K562 (cell line): Measurements from ENCODE around the gene TOM1L2. TPM values are rescaled to one million over a fixed set of nuclear protein-coding genes. Genes with fewer than 3 reads are reported as not detected.

Experiments
- ATAC-seq: fragments of 200-7000 bp; cut with Tn5 transposase; 3 replicates; pipeline ENCODE4 v1.9.1; 2020; ENCODE audit warnings: moderate library complexity
- BruUV-seq: library from RNA; stranded (reverse); fragments of 400-500 nt; replicated peaks from 2 replicates; lab custom pipeline; 2021; lab: Mats Ljungman, UMichigan
- CTCF ChIA-PET: fragments of 300-600 bp; formaldehyde crosslinking; extraction: SDS; loops from one replicate; lab custom pipeline; 2021; ENCODE audit warnings: low intra/inter-chr PET ratio; lab: Yijun Ruan, JAX
- POLR2A ChIA-PET: fragments of 300-600, 350-650 bp; sonication (Branson Sonifier 250); formaldehyde crosslinking; extraction: SDS; loops from one replicate; lab custom pipeline; 2021; ENCODE audit warnings: antibody characterized with exemption, inconsistent platforms; lab: Yijun Ruan, JAX
- DNase-seq, 4 experiments: peaks; one replicate each; pipeline versions ENCODE4 v3.0.0 to v3.0.0-alpha.2; 2011 to 2018; ENCODE audit warnings: low spot score in 3 of 4, mixed read lengths in 3 of 4; ENCODE audit errors: extremely low read depth in 1 of 4
- FAIRE-seq: peaks from 2 replicates; lab custom pipeline; 2011; peaks lifted over from hg19 to GRCh38; lab: Jason Lieb, UNC
- H2AFZ ChIP-seq: 2 replicates; pipeline ENCODE4 v1.6.0; 2011; ENCODE audit warnings: low read depth, low read length, control low read depth, inconsistent platforms
- H3K27ac ChIP-seq: fragments of 200-600 bp; 3 replicates; pipeline ENCODE4 v1.8.0; 2011; ENCODE audit warnings: low read depth, mild to moderate bottlenecking, control low read depth, inconsistent platforms, low read length, moderate library complexity, mixed read lengths; ENCODE audit errors: extremely low read depth
- H3K27me3 ChIP-seq, 2 experiments: fragments of 300-600 bp in 1 of 2; 2 replicates in 1 of 2; 3 replicates in 1 of 2; pipeline versions ENCODE4 v1.6.0 to v1.8.0; 2011; ENCODE audit warnings: inconsistent platforms in 2 of 2, low read length in 2 of 2, mild to moderate bottlenecking in 1 of 2, mixed read lengths in 1 of 2, moderate library complexity in 1 of 2; ENCODE audit not compliant: control insufficient read depth in 2 of 2, insufficient read depth in 2 of 2
- H3K36me3 ChIP-seq: fragments of 300-600 bp; 3 replicates; pipeline ENCODE4 v1.8.0; 2011; ENCODE audit warnings: mild to moderate bottlenecking, low read length, inconsistent platforms; ENCODE audit not compliant: control insufficient read depth, insufficient read depth
- H3K4me1 ChIP-seq, 2 experiments: fragments of 200-600 bp in 1 of 2; replicated peaks in 1 of 2; 2 replicates in 1 of 2; 3 replicates in 1 of 2; pipeline versions ENCODE4 v1.5.1 to v1.8.0; 2011; ENCODE audit warnings: inconsistent platforms in 2 of 2, low read length in 2 of 2, mild to moderate bottlenecking in 1 of 2, mixed read lengths in 1 of 2, moderate library complexity in 1 of 2; ENCODE audit not compliant: control insufficient read depth in 2 of 2, insufficient read depth in 2 of 2
- H3K4me2 ChIP-seq: 2 replicates; pipeline ENCODE4 v1.6.1; 2011; ENCODE audit warnings: low read length, control low read depth, inconsistent platforms, mixed read lengths; ENCODE audit not compliant: insufficient read depth
- H3K4me3 ChIP-seq: fragments of 200-600 bp; sonication (generic), shearing (Covaris generic); 2 replicates; pipeline ENCODE4 v1.5.1; 2016; ENCODE audit warnings: control low read depth, inconsistent platforms
- H3K79me2 ChIP-seq: fragments of 200-600 bp; 3 replicates; pipeline ENCODE4 v1.8.0; 2011; ENCODE audit warnings: low read length, inconsistent platforms; ENCODE audit not compliant: control insufficient read depth, insufficient read depth
- H3K9ac ChIP-seq, 2 experiments: 2 replicates each; pipeline versions ENCODE4 v1.6.0 to v1.6.1; 2011; ENCODE audit warnings: low read depth in 2 of 2, low read length in 2 of 2, control low read depth in 1 of 2, inconsistent platforms in 1 of 2, mild to moderate bottlenecking in 1 of 2, mixed read lengths in 1 of 2; ENCODE audit not compliant: insufficient read depth in 1 of 2
- H3K9me1 ChIP-seq: one replicate; pipeline ENCODE4 v1.6.0; 2011; ENCODE audit warnings: inconsistent platforms, mild to moderate bottlenecking, low read length, moderate library complexity; ENCODE audit not compliant: control insufficient read depth, insufficient read depth
- H3K9me3 ChIP-seq: replicated peaks from 2 replicates; pipeline ENCODE4 v1.5.1; 2011; ENCODE audit warnings: low read depth, low read length, inconsistent platforms; ENCODE audit not compliant: control insufficient read depth, insufficient read depth
- H4K20me1 ChIP-seq: replicated peaks from 2 replicates; pipeline ENCODE4 v1.6.1; 2011; ENCODE audit warnings: low read length, inconsistent platforms, mixed read lengths; ENCODE audit not compliant: control insufficient read depth, insufficient read depth
- ETV1 ChIP-seq: fragments of 450-650 bp; conservative IDR thresholded peaks from 2 replicates; pipeline ENCODE4 v1.6.1; 2016; ENCODE audit warnings: missing genetic modification characterization, control low read depth, low read depth, missing compliant biosample characterization
- NCOA4 ChIP-seq: fragments of 450-650 bp; IDR thresholded peaks from 2 replicates; pipeline ENCODE4 v1.6.1; 2018; ENCODE audit warnings: mild to moderate bottlenecking; ENCODE audit not compliant: partially characterized antibody
- SAFB2 ChIP-seq: fragments of 200-400 bp; formaldehyde crosslinking; IDR thresholded peaks from 2 replicates; pipeline ENCODE4 v1.6.1; 2018; ENCODE audit warnings: borderline replicate concordance, low read length, low read depth, moderate library complexity; ENCODE audit not compliant: severe bottlenecking
- THRAP3 ChIP-seq: fragments of 450-650 bp; IDR thresholded peaks from 2 replicates; pipeline ENCODE4 v1.6.1; 2016; ENCODE audit warnings: mild to moderate bottlenecking, inconsistent platforms, borderline replicate concordance
- WGBS: fragments of 100-300 bp; shearing (Covaris generic); methylation state at CpG from one replicate; pipeline ENCODE4 v1.1.6; 2016; ENCODE audit warnings: low coverage, mixed read lengths; ENCODE audit not compliant: insufficient coverage; ENCODE audit errors: missing lambda C conversion rate; 5-methylcytosine and 5-hydroxymethylcytosine counted together
- in situ Hi-C: fragments of 300-500 bp; cut with MboI; formaldehyde crosslinking; loops from 4 replicates; pipeline ENCODE4 v1.15.0; 2018; ENCODE audit warnings: inconsistent platforms, mixed read lengths
- intact Hi-C: fragments of 100-400 bp; cut with micrococcal nuclease; formaldehyde crosslinking; loops from 2 replicates; pipeline ENCODE4 v1.14.2; 2022
- polyA plus RNA-seq, 8 experiments: library from polyadenylated mRNA; depleted of rRNA in 4 of 8; stranded (reverse) in 5 of 8; unstranded in 3 of 8; fragments of >200 nt; fragmentation: Nextera tagmentation in 2 of 8; fragmentation: Illumina TruSeq in 1 of 8; extraction: Ambion mirVana in 2 of 8; extraction: Trizol in 1 of 8; gene quantifications; 2 replicates each; pipeline versions ENCODE4 v1.2.1 to v1.2.3, GENCODE V29; 2011 to 2014; ENCODE audit warnings: inconsistent platforms in 1 of 8, missing spikeins in 1 of 8
- total RNA-seq, 7 experiments: library from RNA; depleted of rRNA in 6 of 7; stranded (reverse); fragments of >200 nt in 6 of 7; fragmentation: Illumina TruSeq in 2 of 7; extraction: Trizol in 2 of 7; gene quantifications; 2 replicates each; pipeline versions ENCODE4 v1.2.1 to v1.2.3, GENCODE V29; 2011 to 2021; ENCODE audit warnings: low replicate concordance in 1 of 7
- TF ChIP-seq, protein P1 (sequence below), 2 experiments: IDR thresholded peaks in 1 of 2; conservative IDR thresholded peaks in 1 of 2; 2 replicates each; pipeline ENCODE4 v1.6.1; 2016; ENCODE audit warnings: low read depth in 2 of 2, mild to moderate bottlenecking in 1 of 2, missing compliant biosample characterization in 1 of 2, missing genetic modification characterization in 1 of 2, moderate library complexity in 1 of 2
- TF ChIP-seq, protein P2 (sequence below), 2 experiments: fragments of 200-800 bp in 1 of 2; sonication (Bioruptor generic) in 1 of 2; sonication (generic) in 1 of 2; formaldehyde crosslinking in 1 of 2; IDR thresholded peaks in 1 of 2; conservative IDR thresholded peaks in 1 of 2; 2 replicates each; pipeline versions ENCODE4 v1.5.0 to v1.6.1; 2016 to 2020; ENCODE audit warnings: missing compliant biosample characterization in 1 of 2, missing genetic modification characterization in 1 of 2, missing genetic modification reagents in 1 of 2
- TF ChIP-seq, protein P3 (sequence below): sonication (generic); formaldehyde crosslinking; IDR thresholded peaks from 2 replicates; pipeline ENCODE4 v1.8.0; 2022; ENCODE audit warnings: mild to moderate bottlenecking, missing genetic modification reagents
- TF ChIP-seq, protein P4 (sequence below): fragments of 450-650 bp; formaldehyde crosslinking; IDR thresholded peaks from 2 replicates; pipeline ENCODE4 v1.4.0; 2020; ENCODE audit warnings: mild to moderate bottlenecking, moderate library complexity

The TOM1L2 gene
- total and polyA plus RNA-seq, 9 of the 15 experiments (the other 6 are each of a cell fraction or from before 2014, with no cell fraction given): 0.07 to 6.0 (median 2.5) TPM

DNA sequence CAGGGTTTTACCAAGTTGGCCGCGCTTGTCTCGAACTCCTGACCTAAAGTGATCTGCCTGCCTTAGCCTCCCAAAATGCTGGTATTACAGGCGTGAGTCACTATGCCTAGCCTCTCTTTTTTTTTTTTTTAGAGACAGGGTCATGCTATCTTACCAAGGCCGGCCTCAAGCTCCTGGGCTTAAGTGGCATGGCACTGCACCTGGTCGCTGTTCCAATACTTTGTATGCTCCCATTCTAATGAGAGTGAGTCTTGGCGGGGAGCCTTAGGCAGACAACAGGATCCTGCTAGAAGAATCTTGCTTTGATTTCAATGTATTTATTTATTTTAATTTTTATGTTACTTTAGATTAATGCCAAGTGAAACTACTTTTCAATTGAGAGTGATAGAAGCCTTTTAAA lies 21.9 kb downstream of the TOM1L2 start:
- H3K9me1 ChIP-seq: no peaks in the 10 kb centered on the region
- 90% methylated on average over 5 of the region's 7 CpGs for WGBS
- POLR2A ChIA-PET: no interaction called here
- DNase-seq (no peak), ATAC-seq (no peak), FAIRE-seq (no peak)
- in situ Hi-C loops (no loop called here), intact Hi-C loops (no loop called here)
- H2AFZ ChIP-seq: no peak overlapping the region
- H4K20me1 ChIP-seq: no peaks in the 10 kb centered on the region
- H3K9ac ChIP-seq: no peak overlapping the region
- TF ChIP-seq, protein P1, sequence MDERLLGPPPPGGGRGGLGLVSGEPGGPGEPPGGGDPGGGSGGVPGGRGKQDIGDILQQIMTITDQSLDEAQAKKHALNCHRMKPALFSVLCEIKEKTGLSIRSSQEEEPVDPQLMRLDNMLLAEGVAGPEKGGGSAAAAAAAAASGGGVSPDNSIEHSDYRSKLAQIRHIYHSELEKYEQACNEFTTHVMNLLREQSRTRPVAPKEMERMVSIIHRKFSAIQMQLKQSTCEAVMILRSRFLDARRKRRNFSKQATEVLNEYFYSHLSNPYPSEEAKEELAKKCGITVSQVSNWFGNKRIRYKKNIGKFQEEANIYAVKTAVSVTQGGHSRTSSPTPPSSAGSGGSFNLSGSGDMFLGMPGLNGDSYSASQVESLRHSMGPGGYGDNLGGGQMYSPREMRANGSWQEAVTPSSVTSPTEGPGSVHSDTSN (CRISPR knock-in tag; IDR thresholded peaks at IDR 0.05; ENCODE audit: low read depth): no peak
- TF ChIP-seq, protein P1 (tag; conservative IDR thresholded peaks at IDR 0.05; ENCODE audit: low read depth): no peak
- TF ChIP-seq, protein P2, sequence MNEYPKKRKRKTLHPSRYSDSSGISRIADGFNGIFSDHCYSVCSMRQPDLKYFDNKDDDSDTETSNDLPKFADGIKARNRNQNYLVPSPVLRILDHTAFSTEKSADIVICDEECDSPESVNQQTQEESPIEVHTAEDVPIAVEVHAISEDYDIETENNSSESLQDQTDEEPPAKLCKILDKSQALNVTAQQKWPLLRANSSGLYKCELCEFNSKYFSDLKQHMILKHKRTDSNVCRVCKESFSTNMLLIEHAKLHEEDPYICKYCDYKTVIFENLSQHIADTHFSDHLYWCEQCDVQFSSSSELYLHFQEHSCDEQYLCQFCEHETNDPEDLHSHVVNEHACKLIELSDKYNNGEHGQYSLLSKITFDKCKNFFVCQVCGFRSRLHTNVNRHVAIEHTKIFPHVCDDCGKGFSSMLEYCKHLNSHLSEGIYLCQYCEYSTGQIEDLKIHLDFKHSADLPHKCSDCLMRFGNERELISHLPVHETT (CRISPR knock-in tag; conservative IDR thresholded peaks at IDR 0.05 in 1 of 2, IDR thresholded peaks at IDR 0.05 in 1 of 2): no peak
- TF ChIP-seq SAFB2: no peak
- no peak for TF ChIP-seq ETV1
- TF ChIP-seq NCOA4: no peak
- TF ChIP-seq THRAP3: no peak
- TF ChIP-seq, protein P3, sequence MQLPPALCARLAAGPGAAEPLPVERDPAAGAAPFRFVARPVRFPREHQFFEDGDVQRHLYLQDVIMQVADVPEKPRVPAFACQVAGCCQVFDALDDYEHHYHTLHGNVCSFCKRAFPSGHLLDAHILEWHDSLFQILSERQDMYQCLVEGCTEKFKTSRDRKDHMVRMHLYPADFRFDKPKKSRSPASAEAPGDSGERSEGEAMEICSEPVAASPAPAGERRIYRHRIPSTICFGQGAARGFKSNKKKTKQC (CRISPR knock-in tag): no peak
- TF ChIP-seq, protein P4, sequence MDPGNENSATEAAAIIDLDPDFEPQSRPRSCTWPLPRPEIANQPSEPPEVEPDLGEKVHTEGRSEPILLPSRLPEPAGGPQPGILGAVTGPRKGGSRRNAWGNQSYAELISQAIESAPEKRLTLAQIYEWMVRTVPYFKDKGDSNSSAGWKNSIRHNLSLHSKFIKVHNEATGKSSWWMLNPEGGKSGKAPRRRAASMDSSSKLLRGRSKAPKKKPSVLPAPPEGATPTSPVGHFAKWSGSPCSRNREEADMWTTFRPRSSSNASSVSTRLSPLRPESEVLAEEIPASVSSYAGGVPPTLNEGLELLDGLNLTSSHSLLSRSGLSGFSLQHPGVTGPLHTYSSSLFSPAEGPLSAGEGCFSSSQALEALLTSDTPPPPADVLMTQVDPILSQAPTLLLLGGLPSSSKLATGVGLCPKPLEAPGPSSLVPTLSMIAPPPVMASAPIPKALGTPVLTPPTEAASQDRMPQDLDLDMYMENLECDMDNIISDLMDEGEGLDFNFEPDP (CRISPR knock-in tag): no peak
- H3K27me3 ChIP-seq: no peaks in the 10 kb centered on the region
- H3K79me2 ChIP-seq: no peaks in the 10 kb centered on the region
- no peaks in the 10 kb centered on the region; a peak in 1 of 5 replicates for H3K4me1 ChIP-seq
- H3K36me3 ChIP-seq: no peaks in the 10 kb centered on the region
- H3K4me2 ChIP-seq: no peak overlapping the region
- no TSS peak for BruUV-seq
- H3K9me3 ChIP-seq: no peaks in the 10 kb centered on the region
- CTCF ChIA-PET: no interaction called here
- H3K4me3 ChIP-seq: no peak overlapping the region
- no peak overlapping the region for H3K27ac ChIP-seq
